Liver (tissue), 9 donors: ENCODE data around the gene DBN1. TPM values are rescaled to one million over a fixed set of nuclear protein-coding genes. Genes with fewer than 3 reads are reported as not detected.

ENCODE experiments used
- DNase-seq: peaks from one replicate; pipeline ENCODE4 v3.0.0-alpha.2; 2017; ENCODE audit warnings: low spot score
- H3K27ac ChIP-seq, 2 donors: one replicate each; pipeline ENCODE4 v1.7.0; 2013; ENCODE audit warnings: inconsistent platforms in 2 of 2, low read length in 2 of 2, control low read depth in 1 of 2, low read depth in 1 of 2, mild to moderate bottlenecking in 1 of 2
- H3K27me3 ChIP-seq, 4 donors: one replicate each; pipeline versions ENCODE4 v1.6.1 to v1.7.0; 2013; ENCODE audit warnings: low read length in 3 of 4, inconsistent platforms in 1 of 4, mild to moderate bottlenecking in 1 of 4, moderate library complexity in 1 of 4; ENCODE audit not compliant: control insufficient read depth in 4 of 4, insufficient read depth in 4 of 4
- H3K36me3 ChIP-seq, 4 donors: one replicate each; pipeline versions ENCODE4 v1.6.1 to v1.7.0; 2013; ENCODE audit warnings: low read length in 3 of 4, mild to moderate bottlenecking in 3 of 4, low read depth in 1 of 4, moderate library complexity in 1 of 4; ENCODE audit not compliant: control insufficient read depth in 4 of 4, insufficient read depth in 3 of 4
- H3K4me1 ChIP-seq, 4 donors: one replicate each; pipeline versions ENCODE4 v1.6.1 to v1.7.0; 2013; ENCODE audit warnings: low read length in 3 of 4, mild to moderate bottlenecking in 3 of 4, moderate library complexity in 1 of 4; ENCODE audit not compliant: control insufficient read depth in 4 of 4, insufficient read depth in 4 of 4
- H3K4me3 ChIP-seq, 3 donors: one replicate each; pipeline versions ENCODE4 v1.6.1 to v1.7.0; 2013; ENCODE audit warnings: low read length in 3 of 3, control low read depth in 1 of 3, low read depth in 1 of 3, mild to moderate bottlenecking in 1 of 3
- H3K9ac ChIP-seq, 2 donors: one replicate each; pipeline ENCODE4 v1.7.0; 2013; ENCODE audit warnings: low read length in 2 of 2, mild to moderate bottlenecking in 2 of 2, moderate library complexity in 2 of 2, control low read depth in 1 of 2, low read depth in 1 of 2
- H3K9me3 ChIP-seq, 4 donors: one replicate each; pipeline versions ENCODE4 v1.6.1 to v1.7.0; 2013; ENCODE audit warnings: low read length in 3 of 4; ENCODE audit not compliant: control insufficient read depth in 4 of 4
- CTCF ChIP-seq: fragments of 150-350 bp; IDR thresholded peaks from 2 replicates; pipeline ENCODE4 v1.5.1; 2017; ENCODE audit warnings: improper control_type of control experiment, low read depth, low read length; ENCODE audit not compliant: missing input control
- EGR1 ChIP-seq, 2 donors: IDR thresholded peaks; 2 replicates each; pipeline ENCODE4 v1.6.1; 2016 to 2018; ENCODE audit warnings: antibody characterized with exemption in 2 of 2, low read depth in 2 of 2
- FOXA1 ChIP-seq: IDR thresholded peaks from 2 replicates; pipeline ENCODE4 v1.6.1; 2016; ENCODE audit warnings: antibody characterized with exemption
- FOXA2 ChIP-seq: IDR thresholded peaks from 2 replicates; pipeline ENCODE4 v1.6.1; 2016; ENCODE audit warnings: antibody characterized with exemption
- GABPA ChIP-seq, 2 donors: IDR thresholded peaks in 1 of 2; conservative IDR thresholded peaks in 1 of 2; 2 replicates each; pipeline ENCODE4 v1.6.1; 2016; ENCODE audit warnings: antibody characterized with exemption in 2 of 2, mild to moderate bottlenecking in 1 of 2, moderate library complexity in 1 of 2
- HNF4A ChIP-seq, 2 donors: conservative IDR thresholded peaks; 2 replicates each; pipeline ENCODE4 v1.6.1; 2016; ENCODE audit warnings: antibody characterized with exemption in 2 of 2, mild to moderate bottlenecking in 2 of 2
- JUND ChIP-seq, 2 donors: IDR thresholded peaks; 2 replicates each; pipeline ENCODE4 v1.6.1; 2016; ENCODE audit warnings: antibody characterized with exemption in 2 of 2
- RAD21 ChIP-seq, 2 donors: IDR thresholded peaks; 2 replicates each; pipeline ENCODE4 v1.6.1; 2016; ENCODE audit warnings: antibody characterized with exemption in 2 of 2, mild to moderate bottlenecking in 2 of 2
- RXRA ChIP-seq, 2 donors: IDR thresholded peaks; 2 replicates each; pipeline ENCODE4 v1.6.1; 2017 to 2018; ENCODE audit warnings: antibody characterized with exemption in 2 of 2, mild to moderate bottlenecking in 1 of 2
- SP1 ChIP-seq: IDR thresholded peaks from 2 replicates; pipeline ENCODE4 v1.6.1; 2018; ENCODE audit warnings: antibody characterized with exemption, mild to moderate bottlenecking
- YY1 ChIP-seq: IDR thresholded peaks from 2 replicates; pipeline ENCODE4 v1.6.1; 2016; ENCODE audit warnings: antibody characterized with exemption, mild to moderate bottlenecking
- WGBS: extraction: QIAGEN DNeasy Blood & Tissue Kit; methylation state at CpG from one replicate; pipeline ENCODE4 v1.1.7; 2013; 5-methylcytosine and 5-hydroxymethylcytosine counted together
- polyA plus RNA-seq, 2 donors: library from polyadenylated mRNA; stranded (reverse) in 1 of 2; unstranded in 1 of 2; fragments of 200-250 nt in 1 of 2; fragments of >200 nt in 1 of 2; fragmentation: Nextera tagmentation in 1 of 2; extraction: Ambion mirVana in 1 of 2; gene quantifications; one replicate each; pipeline versions ENCODE4 v1.2.1 to v1.2.3, GENCODE V29; 2013 to 2015
- total RNA-seq, 2 donors: library from RNA; depleted of rRNA; stranded (reverse); fragments of >200 nt; gene quantifications; one replicate each; pipeline ENCODE4 v1.2.3, GENCODE V29; 2014
- TF ChIP-seq, protein P1 (sequence below): IDR thresholded peaks from 2 replicates; pipeline ENCODE4 v1.6.1; 2016; ENCODE audit warnings: antibody characterized with exemption
- TF ChIP-seq, protein P2 (sequence below): IDR thresholded peaks from 2 replicates; pipeline ENCODE4 v1.6.1; 2016; ENCODE audit warnings: antibody characterized with exemption, mild to moderate bottlenecking
- TF ChIP-seq, protein P3 (sequence below): IDR thresholded peaks from 2 replicates; pipeline ENCODE4 v1.6.1; 2016; ENCODE audit warnings: antibody characterized with exemption
- donor health status: healthy.
- donor health status: healthy.
- donor health status: healthy.
- donor health status: healthy.
- donor health status: healthy.

Gene DBN1
- total and polyA plus RNA-seq, 4 donors = 1.5 to 4.9 (median 2.0) TPM

GRCh38 chr5:177479774-177480173 is 6.3 kb upstream of the DBN1 start:
- 30% methylated on average over 14 of the region's 14 CpGs for WGBS
- no peak for DNase-seq
- H3K9ac ChIP-seq = no peak overlapping the region

DNA sequence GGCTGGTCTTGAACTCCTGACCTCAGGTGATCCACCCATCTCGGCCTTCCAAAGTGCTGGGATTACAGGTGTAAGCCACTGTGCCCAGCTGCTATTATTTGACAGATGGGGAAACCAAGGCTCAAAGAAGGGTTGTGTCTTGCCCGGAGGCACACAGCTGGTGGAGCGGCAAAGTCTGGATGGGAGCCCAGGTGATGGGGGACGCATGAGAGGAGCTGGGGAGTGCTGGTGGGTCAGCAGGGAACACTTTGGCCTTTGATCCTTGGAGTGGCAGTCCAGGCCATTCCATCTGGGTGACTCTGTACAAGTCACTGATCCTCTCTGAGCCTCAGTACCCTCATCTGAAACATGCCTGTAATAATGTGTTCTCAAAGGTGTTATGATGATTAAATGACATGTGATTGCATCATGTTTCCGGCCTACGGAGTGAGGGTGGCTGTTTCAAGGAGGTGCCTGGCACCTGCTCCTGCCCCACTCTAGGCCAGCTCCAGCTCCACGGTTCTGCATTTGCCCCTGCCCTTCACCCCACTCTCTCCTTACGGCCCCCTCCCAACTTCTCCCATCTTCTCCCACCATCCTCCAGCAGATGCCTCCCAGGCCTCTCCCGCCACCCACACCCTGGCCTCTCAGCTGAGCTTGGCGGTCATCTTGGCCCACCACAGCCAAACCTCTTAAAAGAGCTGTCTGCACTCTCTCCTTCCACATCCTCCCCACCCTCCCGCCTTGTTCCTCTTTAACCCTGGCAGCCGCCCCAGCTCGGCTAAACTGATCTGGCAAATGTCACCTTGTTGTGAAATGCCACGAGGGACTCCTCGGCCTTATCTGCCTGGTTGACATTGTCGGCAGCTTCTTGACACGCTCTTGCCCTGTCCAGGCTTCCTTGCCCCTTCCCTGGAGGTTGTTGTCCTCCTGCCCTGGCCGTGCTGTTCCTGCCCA is 5.5 kb upstream of the DBN1 start:
- no peak overlapping the region for H3K4me3 ChIP-seq
- no peaks in the 10 kb centered on the region for H3K27me3 ChIP-seq
- DNase-seq = no peak
- WGBS = 34% methylated on average over 18 of the region's 18 CpGs
- no peaks in the 10 kb centered on the region for H3K36me3 ChIP-seq
- H3K27ac ChIP-seq = peak overlapping the region; percentile 42 to 48
- H3K9me3 ChIP-seq = no peaks in the 10 kb centered on the region
- H3K9ac ChIP-seq = no peak overlapping the region
- H3K4me1 ChIP-seq = peaks cover 5 to 19% (median 15%) of the 10 kb centered on the region in 4 donors
- TF ChIP-seq RXRA (IDR thresholded peaks at IDR 0.05) (peak in 1 of 2 donors; percentile 63), HNF4A (conservative IDR thresholded peaks at IDR 0.05) (peak in 1 of 2 donors; percentile 52), CTCF (no peak), FOXA1 (peak; percentile 18)

More at GRCh38 chr5:177479774-177480173, 6.3 kb upstream of the DBN1 start:
- TF ChIP-seq YY1 (no peak), SP1 (no peak), HNF4A (conservative IDR thresholded peaks at IDR 0.05) (no peak), FOXA1 (no peak), JUND (IDR thresholded peaks at IDR 0.05) (no peak), RAD21 (IDR thresholded peaks at IDR 0.05) (no peak), FOXA2 (no peak), GABPA (IDR thresholded peaks at IDR 0.05 in 1 of 2, conservative IDR thresholded peaks at IDR 0.05 in 1 of 2) (no peak), EGR1 (IDR thresholded peaks at IDR 0.05; ENCODE audit: low read depth in 2 of 2) (no peak)
- TF ChIP-seq, protein P1, sequence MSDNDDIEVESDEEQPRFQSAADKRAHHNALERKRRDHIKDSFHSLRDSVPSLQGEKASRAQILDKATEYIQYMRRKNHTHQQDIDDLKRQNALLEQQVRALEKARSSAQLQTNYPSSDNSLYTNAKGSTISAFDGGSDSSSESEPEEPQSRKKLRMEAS = no peak
- TF ChIP-seq, protein P2, sequence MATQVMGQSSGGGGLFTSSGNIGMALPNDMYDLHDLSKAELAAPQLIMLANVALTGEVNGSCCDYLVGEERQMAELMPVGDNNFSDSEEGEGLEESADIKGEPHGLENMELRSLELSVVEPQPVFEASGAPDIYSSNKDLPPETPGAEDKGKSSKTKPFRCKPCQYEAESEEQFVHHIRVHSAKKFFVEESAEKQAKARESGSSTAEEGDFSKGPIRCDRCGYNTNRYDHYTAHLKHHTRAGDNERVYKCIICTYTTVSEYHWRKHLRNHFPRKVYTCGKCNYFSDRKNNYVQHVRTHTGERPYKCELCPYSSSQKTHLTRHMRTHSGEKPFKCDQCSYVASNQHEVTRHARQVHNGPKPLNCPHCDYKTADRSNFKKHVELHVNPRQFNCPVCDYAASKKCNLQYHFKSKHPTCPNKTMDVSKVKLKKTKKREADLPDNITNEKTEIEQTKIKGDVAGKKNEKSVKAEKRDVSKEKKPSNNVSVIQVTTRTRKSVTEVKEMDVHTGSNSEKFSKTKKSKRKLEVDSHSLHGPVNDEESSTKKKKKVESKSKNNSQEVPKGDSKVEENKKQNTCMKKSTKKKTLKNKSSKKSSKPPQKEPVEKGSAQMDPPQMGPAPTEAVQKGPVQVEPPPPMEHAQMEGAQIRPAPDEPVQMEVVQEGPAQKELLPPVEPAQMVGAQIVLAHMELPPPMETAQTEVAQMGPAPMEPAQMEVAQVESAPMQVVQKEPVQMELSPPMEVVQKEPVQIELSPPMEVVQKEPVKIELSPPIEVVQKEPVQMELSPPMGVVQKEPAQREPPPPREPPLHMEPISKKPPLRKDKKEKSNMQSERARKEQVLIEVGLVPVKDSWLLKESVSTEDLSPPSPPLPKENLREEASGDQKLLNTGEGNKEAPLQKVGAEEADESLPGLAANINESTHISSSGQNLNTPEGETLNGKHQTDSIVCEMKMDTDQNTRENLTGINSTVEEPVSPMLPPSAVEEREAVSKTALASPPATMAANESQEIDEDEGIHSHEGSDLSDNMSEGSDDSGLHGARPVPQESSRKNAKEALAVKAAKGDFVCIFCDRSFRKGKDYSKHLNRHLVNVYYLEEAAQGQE = no peak
- TF ChIP-seq, protein P3, sequence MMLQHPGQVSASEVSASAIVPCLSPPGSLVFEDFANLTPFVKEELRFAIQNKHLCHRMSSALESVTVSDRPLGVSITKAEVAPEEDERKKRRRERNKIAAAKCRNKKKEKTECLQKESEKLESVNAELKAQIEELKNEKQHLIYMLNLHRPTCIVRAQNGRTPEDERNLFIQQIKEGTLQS = no peak
- peaks cover 5 to 19% (median 15%) of the 10 kb centered on the region in 4 donors for H3K4me1 ChIP-seq
- no peak overlapping the region for H3K4me3 ChIP-seq
- H3K27me3 ChIP-seq = no peaks in the 10 kb centered on the region
- no peaks in the 10 kb centered on the region for H3K9me3 ChIP-seq
- no peaks in the 10 kb centered on the region for H3K36me3 ChIP-seq
- peak overlapping the region; percentile 42 to 48 for H3K27ac ChIP-seq
